LNCaP clone FGC (cell line): Measurements from ENCODE around the gene IL17C.

Experiments used
- DNase-seq: peaks from one replicate; pipeline ENCODE4 v3.0.0-alpha.2; 2011; ENCODE audit warnings: low read depth
- H3K4me3 ChIP-seq: 2 replicates; pipeline ENCODE4 v1.5.1; 2011; ENCODE audit warnings: mild to moderate bottlenecking, low read depth, low read length, control low read depth
- TF ChIP-seq, protein P1 (sequence below): IDR thresholded peaks from 2 replicates; pipeline ENCODE4 v1.5.1; 2012; ENCODE audit warnings: mild to moderate bottlenecking; ENCODE audit not compliant: control insufficient read depth, insufficient read depth; ENCODE audit errors: extremely low read depth

Gene IL17C

DNA sequence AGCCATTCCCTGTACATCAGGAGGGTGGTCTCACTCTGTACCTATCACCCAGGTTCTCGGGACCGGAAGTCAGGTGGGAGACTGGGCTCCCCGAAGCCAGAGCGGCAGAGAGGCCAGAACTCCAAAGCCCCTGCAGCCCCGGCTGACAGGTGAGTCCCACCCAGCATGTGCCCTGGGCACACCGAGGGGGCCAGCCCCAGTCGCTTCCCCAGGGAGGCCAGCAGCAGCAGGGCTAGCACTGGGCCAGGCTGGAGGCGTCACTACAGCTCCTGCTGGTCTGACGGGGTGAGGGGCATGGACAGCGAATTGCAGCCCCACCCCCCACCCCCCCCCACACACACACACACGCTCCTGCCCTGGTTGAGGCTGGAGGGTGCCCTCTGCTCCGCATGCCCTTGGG, 7.9 kb upstream of the IL17C start:
- DNase-seq, result no peak
- no peak overlapping the region for H3K4me3 ChIP-seq
- TF ChIP-seq, protein P1, sequence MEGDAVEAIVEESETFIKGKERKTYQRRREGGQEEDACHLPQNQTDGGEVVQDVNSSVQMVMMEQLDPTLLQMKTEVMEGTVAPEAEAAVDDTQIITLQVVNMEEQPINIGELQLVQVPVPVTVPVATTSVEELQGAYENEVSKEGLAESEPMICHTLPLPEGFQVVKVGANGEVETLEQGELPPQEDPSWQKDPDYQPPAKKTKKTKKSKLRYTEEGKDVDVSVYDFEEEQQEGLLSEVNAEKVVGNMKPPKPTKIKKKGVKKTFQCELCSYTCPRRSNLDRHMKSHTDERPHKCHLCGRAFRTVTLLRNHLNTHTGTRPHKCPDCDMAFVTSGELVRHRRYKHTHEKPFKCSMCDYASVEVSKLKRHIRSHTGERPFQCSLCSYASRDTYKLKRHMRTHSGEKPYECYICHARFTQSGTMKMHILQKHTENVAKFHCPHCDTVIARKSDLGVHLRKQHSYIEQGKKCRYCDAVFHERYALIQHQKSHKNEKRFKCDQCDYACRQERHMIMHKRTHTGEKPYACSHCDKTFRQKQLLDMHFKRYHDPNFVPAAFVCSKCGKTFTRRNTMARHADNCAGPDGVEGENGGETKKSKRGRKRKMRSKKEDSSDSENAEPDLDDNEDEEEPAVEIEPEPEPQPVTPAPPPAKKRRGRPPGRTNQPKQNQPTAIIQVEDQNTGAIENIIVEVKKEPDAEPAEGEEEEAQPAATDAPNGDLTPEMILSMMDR, result no peak

GRCh38 chr16:88630941-88631340, 7.4 kb upstream of the IL17C start:
- TF ChIP-seq, protein P1, result no peak
- H3K4me3 ChIP-seq, result no peak overlapping the region
- no peak for DNase-seq

GRCh38 chr16:88631384-88631783, 7.0 kb upstream of the IL17C start:
- TF ChIP-seq, protein P1, result no peak
- H3K4me3 ChIP-seq, result no peak overlapping the region
- no peak for DNase-seq

DNA sequence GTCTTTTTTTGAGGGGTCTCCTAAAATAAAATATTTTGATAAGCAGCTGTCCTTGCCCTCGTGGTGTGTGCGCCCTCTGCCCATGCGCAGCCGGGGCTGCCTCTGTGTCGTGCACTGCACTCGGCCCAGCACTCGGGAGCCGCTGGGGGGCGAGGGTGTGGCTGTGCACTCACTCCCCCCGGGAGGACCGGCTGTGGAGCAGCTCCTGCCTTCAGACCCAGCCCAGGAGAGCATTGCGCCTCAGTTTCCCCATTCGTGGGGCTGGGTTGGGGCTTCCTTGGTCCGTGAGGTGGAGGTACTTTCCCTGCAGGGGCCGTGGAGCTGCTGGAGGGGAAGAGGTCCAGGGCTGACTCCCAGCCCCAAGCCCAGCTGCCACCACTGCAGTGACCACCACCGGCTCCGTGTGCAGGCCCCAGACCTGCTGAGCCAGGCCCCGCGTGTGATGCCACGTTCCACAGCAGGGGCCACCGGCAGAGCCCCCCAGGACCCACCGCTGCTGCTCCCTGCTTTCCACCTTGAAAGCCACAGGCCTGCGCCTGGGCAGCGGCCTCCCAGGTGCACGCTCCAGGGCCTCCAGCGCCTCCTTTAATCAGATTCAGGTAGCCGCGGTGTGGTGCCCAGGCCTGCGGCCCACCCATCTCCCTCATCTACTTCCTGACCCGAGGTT, 6.3 kb upstream of the IL17C start:
- no peak for DNase-seq
- TF ChIP-seq, protein P1, result no peak

DNA sequence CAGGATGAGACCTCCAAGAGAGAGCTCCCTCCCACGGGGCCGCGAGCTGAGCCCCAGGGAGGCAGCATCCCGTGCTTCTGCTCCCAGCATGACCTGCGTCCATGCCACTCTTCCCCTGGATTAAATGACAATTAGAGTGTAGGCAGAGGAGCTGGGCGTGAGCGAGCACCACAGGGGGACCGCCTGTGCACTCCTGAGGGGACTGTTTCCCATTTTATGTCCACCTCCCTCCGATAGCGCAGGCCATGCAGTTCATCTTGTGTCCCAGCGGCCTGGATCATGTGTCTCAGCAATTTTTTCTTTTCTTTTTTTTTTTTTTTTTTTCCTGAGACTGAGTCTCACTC, 5.8 kb upstream of the IL17C start:
- TF ChIP-seq, protein P1, result no peak
- DNase-seq, result no peak

More for the DNA sequence above, 6.3 kb upstream of the IL17C start:
- no peak overlapping the region for H3K4me3 ChIP-seq

GRCh38 chr16:88633684-88634140, 4.7 kb upstream of the IL17C start:
- no peak overlapping the region for H3K4me3 ChIP-seq
- no peak for DNase-seq
- TF ChIP-seq, protein P1, result peak; percentile 31; the same call in 1 of the 2 replicates

More for the DNA sequence above, 5.8 kb upstream of the IL17C start:
- no peak overlapping the region for H3K4me3 ChIP-seq
